HG03196 (cell line): ENCODE measurements around the gene SPRYD4.

Source experiments
- ATAC-seq: cut with Tn5 transposase; IDR thresholded peaks from one replicate; pipeline ENCODE4 v1.9.1; 2021; ENCODE audit not compliant: unreplicated experiment

Gene SPRYD4

DNA sequence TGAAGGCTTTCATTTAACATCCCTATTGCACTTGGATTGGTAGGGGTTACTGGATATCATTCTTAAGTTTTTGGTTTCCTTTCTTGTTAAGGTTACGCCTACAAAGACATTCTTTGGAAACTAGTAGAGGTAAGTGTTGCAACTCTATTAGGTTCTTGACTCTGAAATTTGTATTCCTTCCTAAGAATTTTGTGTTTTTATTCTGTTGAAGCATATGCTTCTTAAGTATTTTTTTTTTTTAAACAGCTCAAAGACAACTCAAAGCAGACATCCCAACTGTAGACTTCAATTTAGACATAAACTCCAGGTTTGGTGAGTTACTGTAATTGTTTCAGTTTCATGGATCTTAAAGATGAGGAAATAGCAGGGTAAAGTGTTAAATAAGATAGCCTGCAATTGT is 52.1 kb downstream of the SPRYD4 start:
- ATAC-seq = no peak

DNA sequence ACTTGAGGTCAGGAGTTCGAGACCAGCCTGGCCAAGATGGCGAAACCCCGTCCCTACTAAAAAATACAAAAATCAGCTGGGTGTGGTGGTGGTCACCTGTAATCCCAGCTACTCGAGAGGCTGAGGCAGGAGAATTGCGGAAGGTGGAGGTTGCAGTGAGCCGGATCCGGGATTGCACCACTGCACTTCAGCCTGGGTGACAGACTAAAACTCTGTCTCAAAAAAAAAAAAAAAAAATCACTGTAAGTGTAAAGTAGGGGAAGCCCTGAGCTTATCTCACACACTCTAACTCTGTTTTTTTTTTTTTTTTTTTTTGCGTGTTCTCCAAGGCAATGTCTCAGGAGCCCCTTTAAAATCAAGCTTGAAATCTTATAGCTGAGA is 52.8 kb downstream of the SPRYD4 start:
- no peak for ATAC-seq

DNA sequence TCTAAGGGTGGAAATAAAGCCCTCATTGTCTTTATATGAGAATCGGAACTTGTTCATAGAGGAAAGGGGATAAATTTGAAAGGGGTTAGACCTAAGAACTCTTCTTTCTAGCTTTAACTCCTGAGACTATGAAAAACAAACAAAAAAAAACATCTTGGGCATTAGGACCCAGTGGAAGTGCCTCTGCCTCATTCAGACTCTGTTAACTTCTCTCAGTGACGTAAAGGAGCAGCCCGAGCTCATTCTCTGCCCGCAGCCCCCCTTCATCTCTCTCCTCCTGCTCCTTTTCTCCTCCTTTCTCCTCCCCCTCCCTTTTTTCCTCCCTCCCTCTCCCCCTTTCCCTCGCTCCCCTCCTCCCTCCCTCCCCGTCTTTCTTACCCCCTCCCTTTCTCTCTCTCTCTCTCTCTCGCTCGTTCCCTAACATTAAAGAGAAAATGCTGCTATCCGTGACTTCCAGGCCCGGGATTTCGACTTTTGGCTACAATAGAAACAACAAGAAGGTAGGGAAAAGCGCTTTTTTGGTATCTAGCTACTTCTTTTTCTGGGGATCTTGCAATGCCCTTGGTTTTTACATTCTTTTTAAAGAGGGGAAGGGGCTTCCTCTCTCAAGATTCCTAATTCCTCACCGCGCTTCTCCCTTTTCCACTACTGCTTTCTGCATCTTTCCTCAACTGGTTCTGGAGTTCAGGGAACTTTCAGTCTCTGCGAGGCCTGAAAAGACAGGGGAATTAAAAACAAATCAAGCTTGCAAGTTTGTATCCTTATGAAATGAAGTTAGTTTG is 53.4 kb downstream of the SPRYD4 start, which contains the start of gene RBMS2:
Gene RBMS2 (plus strand): TSS at position 231 of the 782 bp plus-strand sequence. CDS start 204 bp downstream, at position 435.
- no peak for ATAC-seq

DNA sequence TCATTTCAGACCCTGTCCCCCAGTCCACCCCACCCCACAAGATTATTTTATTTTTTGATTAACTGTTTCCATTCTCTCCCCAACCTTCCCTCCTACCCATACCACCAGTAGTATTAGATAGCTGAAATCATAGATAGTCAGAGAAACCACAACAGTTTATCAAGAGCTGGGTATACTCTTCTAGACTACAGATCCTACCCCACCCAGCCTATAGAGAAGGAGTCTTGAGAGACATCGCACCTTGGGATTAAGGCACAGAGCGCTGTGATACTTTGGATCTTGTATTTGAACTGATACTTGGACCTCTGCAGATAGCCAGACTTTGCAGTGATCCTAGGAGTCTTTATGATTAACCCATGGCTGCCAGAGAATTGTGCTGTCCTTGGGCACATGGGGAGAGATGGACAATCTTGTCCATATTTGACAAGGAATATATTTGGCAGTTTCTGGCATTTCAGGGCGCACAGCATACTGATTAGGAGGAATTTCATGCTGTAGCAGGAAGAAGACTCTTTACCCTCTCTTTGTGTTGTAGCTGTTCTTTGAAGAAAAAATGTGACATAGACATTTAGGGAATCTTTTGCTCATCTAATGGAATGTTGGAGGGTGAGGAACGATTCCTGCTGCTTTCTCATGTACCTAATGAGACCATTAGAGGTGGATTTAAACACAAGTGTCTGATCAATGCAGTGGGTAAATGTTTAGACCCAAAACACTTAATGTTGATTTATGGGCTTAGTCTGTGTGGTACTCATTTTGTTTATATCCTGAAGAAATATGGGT is 54.2 kb downstream of the SPRYD4 start:
- no peak for ATAC-seq

DNA sequence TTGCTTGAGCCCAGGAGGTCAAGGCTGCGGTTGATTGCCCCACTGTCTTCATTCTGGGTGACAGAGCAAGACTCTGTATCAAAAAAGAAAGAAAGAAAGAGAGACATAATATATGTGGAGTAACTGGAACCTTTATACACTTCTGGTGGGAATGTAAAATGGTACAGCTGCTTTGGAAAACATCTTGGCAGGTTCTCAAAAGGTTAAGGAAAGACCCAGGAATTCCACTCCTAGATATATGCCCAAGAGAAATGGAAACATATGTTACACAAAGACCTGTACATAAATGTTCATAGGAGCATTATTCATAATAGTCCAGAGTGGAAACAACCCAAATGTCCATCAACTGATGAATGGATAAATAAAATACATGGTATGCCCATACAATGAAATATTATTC is 60.5 kb downstream of the SPRYD4 start:
- no peak for ATAC-seq
